Esophagus squamous epithelium (tissue), 4 donors: ENCODE data around the gene SHOC1.

Experiments used
- CTCF ChIP-seq, 6 experiments: fragments of 450-650 bp in 4 of 6; fragments of 200-600 bp in 2 of 6; sonication (generic) in 2 of 6; IDR thresholded peaks; one replicate each; pipeline ENCODE4 v1.5.1; 2016 to 2019; ENCODE audit warnings: antibody characterized with exemption in 6 of 6, mild to moderate bottlenecking in 4 of 6, moderate library complexity in 4 of 6
- POLR2A ChIP-seq, 4 donors: fragments of 450-650 bp; IDR thresholded peaks; one replicate each; pipeline ENCODE4 v1.6.1; 2017; ENCODE audit warnings: antibody characterized with exemption in 4 of 4, mild to moderate bottlenecking in 4 of 4, moderate library complexity in 3 of 4

- TF ChIP-seq CTCF (IDR thresholded peaks at IDR 0.05): no peak
- TF ChIP-seq POLR2A (IDR thresholded peaks at IDR 0.05): no peak
These were observed 11.3 kb downstream of the SHOC1 start for GRCh38 chr9:111783424-111783823.
